Measurements from ENCODE around the gene ARID1B. TPM values are rescaled to one million over a fixed set of nuclear protein-coding genes. Genes with fewer than 3 reads are reported as not detected.

The ARID1B gene
- total and polyA plus RNA-seq, 8 donors: 16.2 to 68.0 (median 42.5) TPM

- no peak overlapping the region for H3K4me3 ChIP-seq
- FAIRE-seq (no peak), ATAC-seq (no peak), DNase-seq (no peak)
- TF ChIP-seq CTCF (IDR thresholded peaks at IDR 0.05): no peak
- peaks cover 13 to 18% (median 14%) of the 10 kb centered on the region in 3 donors for H3K4me1 ChIP-seq
- WGBS, 2 donors: 75 to 78% methylated on average over 11 of the region's 11 CpGs
- no peaks in the 10 kb centered on the region for H3K9me3 ChIP-seq
- H3K27me3 ChIP-seq: no peaks in the 10 kb centered on the region
- intact Hi-C loops (cut with DNase I): no loop called here
- H3K27ac ChIP-seq: no peak overlapping the region
- H3K36me3 ChIP-seq: peaks cover 0 to 43% (median 17%) of the 10 kb centered on the region in 3 donors
Observed at GRCh38 chr6:157205473-157206358, 428.5 kb downstream of the ARID1B start.

- intact Hi-C loops (cut with DNase I): no loop called here
- ATAC-seq: no peak
- Histone ChIP-seq H3K4me1 (peaks cover 13 to 23% (median 20%) of the 10 kb centered on the region in 3 donors), H3K27me3 (no peaks in the 10 kb centered on the region), H3K36me3 (peaks cover 0 to 37% (median 13%) of the 10 kb centered on the region in 3 donors), H3K4me3 (no peak overlapping the region), H3K9me3 (no peaks in the 10 kb centered on the region), H3K27ac (no peak overlapping the region)
- TF ChIP-seq CTCF (IDR thresholded peaks at IDR 0.05): no peak
- DNase-seq: no peak
- no peak for FAIRE-seq
- 96 to 97% methylated on average over 23 of the region's 23 CpGs for WGBS, 2 donors
Observed at GRCh38 chr6:157206359-157206815, 429.2 kb downstream of the ARID1B start.

- WGBS, 2 donors: 70 to 74% methylated on average over 15 of the region's 15 CpGs
Observed at GRCh38 chr6:157207521-157208076, 430.4 kb downstream of the ARID1B start.

GRCh38 chr6:157209865-157210530, 432.8 kb downstream of the ARID1B start:
- no peak for FAIRE-seq
- intact Hi-C loops (cut with DNase I): no loop called here
- no peak overlapping the region for H3K4me3 ChIP-seq
- no peak for TF ChIP-seq CTCF (IDR thresholded peaks at IDR 0.05)
- H3K4me1 ChIP-seq: peaks cover 4 to 13% (median 8%) of the 10 kb centered on the region in 3 donors
- peaks cover 0 to 24% (median 10%) of the 10 kb centered on the region in 3 donors for H3K36me3 ChIP-seq
- peak overlapping the region in 2 of 4 donors; percentile 10 to 37 for H3K27ac ChIP-seq
- no peaks in the 10 kb centered on the region for H3K9me3 ChIP-seq
- H3K27me3 ChIP-seq: no peaks in the 10 kb centered on the region
- no peak for DNase-seq
- ATAC-seq: no peak
- 75 to 77% methylated on average over 10 of the region's 10 CpGs for WGBS, 2 donors

More at GRCh38 chr6:157207521-157208076, 430.4 kb downstream of the ARID1B start:
- Histone ChIP-seq H3K4me1 (peaks cover 10 to 25% (median 20%) of the 10 kb centered on the region in 3 donors), H3K27me3 (no peaks in the 10 kb centered on the region), H3K36me3 (peaks cover 0 to 36% (median 13%) of the 10 kb centered on the region in 3 donors), H3K4me3 (no peak overlapping the region), H3K9me3 (no peaks in the 10 kb centered on the region), H3K27ac (no peak overlapping the region)
- no peak for TF ChIP-seq CTCF (IDR thresholded peaks at IDR 0.05)
- ATAC-seq: peak; percentile 21 to 41 (median 30)
- DNase-seq: peak in 1 of 6 donors; percentile 8
- FAIRE-seq: no peak
- intact Hi-C loops (cut with DNase I): no loop called here

Data from pancreas (tissue), 10 donors.